Ovary (tissue), 1 donor: ENCODE measurements around the gene CASP6.

ENCODE experiments used
- EP300 ChIP-seq: sonication (generic); formaldehyde crosslinking; IDR thresholded peaks from one replicate; pipeline ENCODE4 v1.6.1; 2017; ENCODE audit warnings: antibody characterized with exemption
- POLR2A ChIP-seq: fragments of 450-650 bp; IDR thresholded peaks from one replicate; pipeline ENCODE4 v1.6.1; 2017; ENCODE audit warnings: antibody characterized with exemption, mild to moderate bottlenecking, moderate library complexity

DNA sequence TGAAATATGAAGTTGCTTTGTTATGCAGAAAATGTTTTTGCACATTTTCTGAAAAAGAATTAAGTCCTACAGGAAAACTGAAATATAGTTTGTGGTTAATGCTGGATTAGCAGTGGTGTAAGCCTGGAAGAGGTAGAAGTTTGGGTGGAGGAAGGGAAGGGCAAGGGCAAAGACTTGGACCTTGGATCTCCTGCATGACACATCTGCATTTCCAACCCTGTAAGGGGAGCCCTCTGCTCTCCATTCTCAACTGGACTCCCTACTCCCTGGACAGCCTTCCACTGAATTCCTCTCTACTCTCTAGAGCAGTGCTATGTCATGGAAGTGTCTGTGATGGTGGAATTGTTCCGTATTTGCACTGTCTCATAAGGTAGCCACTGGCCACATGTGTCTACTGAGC is 4.6 kb downstream of the CASP6 start:
- no peak for TF ChIP-seq EP300
- TF ChIP-seq POLR2A: no peak
